T-cell (primary cell): Measurements from ENCODE around the gene RFX6. TPM values are rescaled to one million over a fixed set of nuclear protein-coding genes. Genes with fewer than 3 reads are reported as not detected.
A peak's percentile ranks its signal among the peaks of the same experiment; 100 is the strongest.

ENCODE experiments used
- ATAC-seq, 4 experiments: fragments of 200-7000 bp in 3 of 4; fragments of 150-1000 bp in 1 of 4; cut with Tn5 transposase; replicated peaks in 1 of 4; 1 replicate in 3 of 4; 2 replicates in 1 of 4; pipeline ENCODE4 v1.10.0; 2021; ENCODE audit warnings: moderate library complexity in 3 of 4, mild to moderate bottlenecking in 2 of 4, moderate number of reproducible peaks in 1 of 4
- CTCF ChIA-PET, 2 donors: fragments of 300-600 bp; sonication (Branson Sonifier 250); formaldehyde crosslinking; loops; one replicate each; lab custom pipeline; 2022; ENCODE audit warnings: antibody characterized with exemption in 2 of 2; lab: Charles Lee
- POLR2A ChIA-PET, 2 donors: fragments of 300-600 bp; sonication (Branson Sonifier 250); formaldehyde crosslinking; loops; one replicate each; lab custom pipeline; 2022; ENCODE audit warnings: antibody characterized with exemption in 2 of 2; lab: Charles Lee
- DNase-seq, 35 experiments: peaks; one replicate each; pipeline versions ENCODE4 v3.0.0 to v3.0.0-alpha.2; 2013 to 2023
- H3K27ac ChIP-seq: one replicate; pipeline ENCODE4 v1.5.1; 2013; ENCODE audit warnings: low read length
- H3K27me3 ChIP-seq, 2 experiments: replicated peaks in 1 of 2; 1 replicate in 1 of 2; 2 replicates in 1 of 2; pipeline versions ENCODE4 v1.6.1 to v1.7.0; 2013; ENCODE audit warnings: low read length in 1 of 2, mixed read lengths in 1 of 2; ENCODE audit not compliant: control insufficient read depth in 2 of 2, insufficient read depth in 2 of 2; ENCODE audit errors: extremely low read depth in 1 of 2
- H3K36me3 ChIP-seq, 2 donors: 1 replicate in 1 of 2; 2 replicates in 1 of 2; pipeline versions ENCODE4 v1.6.1 to v1.7.0; 2013; ENCODE audit warnings: low read length in 1 of 2; ENCODE audit not compliant: control insufficient read depth in 2 of 2, insufficient read depth in 1 of 2; ENCODE audit errors: extremely low read depth in 1 of 2
- H3K4me1 ChIP-seq, 2 experiments: 1 replicate in 1 of 2; 2 replicates in 1 of 2; pipeline versions ENCODE4 v1.6.1 to v1.7.0; 2013; ENCODE audit warnings: low read length in 2 of 2, mixed read lengths in 1 of 2; ENCODE audit not compliant: insufficient read depth in 2 of 2, control insufficient read depth in 1 of 2; ENCODE audit errors: extremely low read depth in 1 of 2
- H3K4me3 ChIP-seq, 2 donors: 1 replicate in 1 of 2; 2 replicates in 1 of 2; pipeline versions ENCODE4 v1.5.1 to v1.7.0; 2013; ENCODE audit warnings: mild to moderate bottlenecking in 2 of 2, low read length in 1 of 2, moderate library complexity in 1 of 2; ENCODE audit not compliant: control insufficient read depth in 1 of 2; ENCODE audit errors: extremely low read depth in 1 of 2
- H3K9me3 ChIP-seq: 2 replicates; pipeline ENCODE4 v1.7.0; 2013
- H3K27ac Mint-ChIP-seq, 2 donors: one replicate each; pipeline ENCODE4 v1.8.0; 2020 to 2021; ENCODE audit warnings: mild to moderate bottlenecking in 2 of 2, mixed read lengths in 2 of 2
- H3K27me3 Mint-ChIP-seq, 2 donors: one replicate each; pipeline ENCODE4 v1.8.0; 2021 to 2022; ENCODE audit warnings: mixed read lengths in 2 of 2
- H3K36me3 Mint-ChIP-seq: one replicate; pipeline ENCODE4 v1.8.0; 2021; ENCODE audit warnings: mixed read lengths
- H3K4me1 Mint-ChIP-seq, 3 donors: one replicate each; pipeline ENCODE4 v1.8.0; 2020 to 2022; ENCODE audit warnings: mixed read lengths in 3 of 3, mild to moderate bottlenecking in 1 of 3
- H3K4me3 Mint-ChIP-seq, 3 donors: one replicate each; pipeline ENCODE4 v1.8.0; 2020 to 2022; ENCODE audit warnings: mild to moderate bottlenecking in 3 of 3, mixed read lengths in 3 of 3, moderate library complexity in 3 of 3
- H3K9me3 Mint-ChIP-seq, 3 donors: one replicate each; pipeline ENCODE4 v1.8.0; 2020 to 2022; ENCODE audit warnings: mixed read lengths in 3 of 3
- WGBS: methylation state at CpG from one replicate; pipeline ENCODE4 v1.1.5; 2013; ENCODE audit warnings: missing lambda C conversion rate; ENCODE audit not compliant: insufficient coverage; 5-methylcytosine and 5-hydroxymethylcytosine counted together
- total RNA-seq, 35 experiments: library from RNA in 6 of 35; stranded (reverse) in 6 of 35; fragments of 120-200 nt in 1 of 35; gene quantifications; one replicate each; pipeline versions ENCODE4 v1.2.1 to v1.2.4 and lab custom pipeline; 2013 to 2026

The RFX6 gene
- total RNA-seq, 5 donors from 2014 or later (not counting 1 experiment from before 2014, with no cell fraction given), result not detected

DNA sequence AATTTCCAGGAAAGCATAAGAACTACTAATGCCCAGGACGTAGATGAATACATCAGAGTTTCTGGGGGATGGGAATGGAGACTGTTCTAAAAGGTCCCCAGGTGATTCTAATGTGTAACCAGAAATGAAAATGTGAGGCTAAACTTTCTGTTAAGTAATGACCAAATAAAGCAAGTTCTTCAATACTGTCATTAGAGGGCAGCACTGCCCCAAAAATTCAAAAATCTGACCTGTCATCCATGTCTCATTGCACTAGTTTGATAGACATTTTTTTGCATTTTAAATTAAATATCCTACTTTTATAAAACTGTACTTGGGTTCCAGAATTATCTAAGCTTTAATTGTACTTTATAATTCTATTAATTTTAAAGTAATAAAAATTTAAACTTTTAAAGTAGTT, 94.9 kb downstream of the RFX6 start:
- no peak overlapping the region for H3K27ac Mint-ChIP-seq
- DNase-seq, result peak in 1 of 35 experiments; percentile 23
- H3K9me3 Mint-ChIP-seq, result no peaks in the 10 kb centered on the region
- H3K36me3 Mint-ChIP-seq, result no peaks in the 10 kb centered on the region
- ChIA-PET CTCF (interaction anchor here in 1 of 2 donors (1.3 kb wide), 1 partner anchor 632 kb away, joined by 3 read pairs; no protein-coding TSS in a partner anchor), POLR2A (no interaction called here)
- WGBS, result no CpG with 5 or more reads among the region's 1 CpG
- no peak for ATAC-seq
- Histone ChIP-seq H3K9me3 (no peaks in the 10 kb centered on the region), H3K27me3 (no peaks in the 10 kb centered on the region), H3K4me1 (no peaks in the 10 kb centered on the region), H3K27ac (no peak overlapping the region), H3K36me3 (no peaks in the 10 kb centered on the region), H3K4me3 (no peak overlapping the region)
- peaks cover 0 to 6% of the 10 kb centered on the region in 2 donors for H3K27me3 Mint-ChIP-seq
- no peak overlapping the region for H3K4me3 Mint-ChIP-seq
- no peaks in the 10 kb centered on the region for H3K4me1 Mint-ChIP-seq

- no peak overlapping the region for H3K4me3 ChIP-seq
- POLR2A ChIA-PET, result no interaction called here
- no peaks in the 10 kb centered on the region for H3K27me3 ChIP-seq
- no peak overlapping the region for H3K27ac ChIP-seq
- DNase-seq (no peak), ATAC-seq (no peak)
- WGBS, result 77% methylated on average over 5 of the region's 5 CpGs
- CTCF ChIA-PET, result no interaction called here
- Mint-ChIP-seq H3K27me3 (peaks cover 0 to 3% of the 10 kb centered on the region in 2 donors), H3K9me3 (no peaks in the 10 kb centered on the region), H3K4me3 (no peak overlapping the region), H3K36me3 (no peaks in the 10 kb centered on the region), H3K27ac (no peak overlapping the region), H3K4me1 (no peaks in the 10 kb centered on the region)
- no peaks in the 10 kb centered on the region for H3K9me3 ChIP-seq
- H3K4me1 ChIP-seq, result no peaks in the 10 kb centered on the region
- no peaks in the 10 kb centered on the region for H3K36me3 ChIP-seq
Observed at GRCh38 chr6:116973976-116974375, 96.9 kb downstream of the RFX6 start.

DNA sequence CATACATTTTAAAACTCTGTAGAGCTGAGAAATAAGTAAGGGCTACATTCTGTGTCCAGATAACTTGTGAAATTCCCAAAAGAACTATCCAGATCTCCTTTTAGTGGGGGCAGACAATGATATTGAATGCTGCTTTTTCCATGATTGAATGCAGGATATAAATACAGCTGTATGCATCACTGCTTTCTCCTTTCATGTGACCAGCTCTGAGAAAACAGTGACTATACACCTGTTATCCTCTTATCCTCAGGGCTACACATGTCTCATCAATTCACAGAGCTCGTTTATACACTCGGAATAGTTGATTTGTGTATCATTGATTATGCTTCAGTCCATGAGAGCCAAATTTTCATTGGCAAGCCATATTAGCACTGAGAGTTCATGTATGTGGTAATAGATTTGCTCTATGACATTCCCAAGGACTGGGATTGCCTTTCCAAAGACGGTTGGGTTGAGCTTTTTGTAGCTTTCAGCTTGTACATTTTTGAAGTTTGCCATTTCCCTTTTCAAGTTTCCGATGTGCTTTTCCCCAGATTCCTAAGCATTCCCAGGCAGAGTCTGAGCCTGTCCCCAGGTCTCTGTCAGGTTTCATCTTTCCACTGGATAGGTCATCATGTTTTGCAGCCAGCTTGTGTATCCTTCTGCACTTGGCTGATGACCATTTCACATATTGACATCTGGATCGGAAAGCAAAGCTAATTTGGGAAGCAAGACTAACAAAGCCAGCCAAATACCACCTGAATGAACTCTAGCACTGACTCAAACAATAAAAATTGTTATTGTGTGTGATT, 97.7 kb downstream of the RFX6 start:
- H3K4me3 ChIP-seq, result no peak overlapping the region
- ChIA-PET CTCF (no interaction called here), POLR2A (interaction anchor here in 1 of 2 donors (0.5 to 0.6 kb wide), 2 partner anchors 8 to 915 kb away, joined by 4 to 13 read pairs; no protein-coding TSS in a partner anchor)
- H3K27me3 Mint-ChIP-seq, result no peaks in the 10 kb centered on the region
- H3K36me3 Mint-ChIP-seq, result no peaks in the 10 kb centered on the region
- H3K27ac Mint-ChIP-seq, result no peak overlapping the region
- 60% methylated on average over 2 of the region's 5 CpGs for WGBS
- no peaks in the 10 kb centered on the region for H3K9me3 ChIP-seq
- no peak overlapping the region for H3K4me3 Mint-ChIP-seq
- ATAC-seq (no peak), DNase-seq (no peak)
- no peaks in the 10 kb centered on the region for H3K36me3 ChIP-seq
- H3K9me3 Mint-ChIP-seq, result no peaks in the 10 kb centered on the region
- no peak overlapping the region for H3K27ac ChIP-seq
- no peaks in the 10 kb centered on the region for H3K27me3 ChIP-seq
- H3K4me1 Mint-ChIP-seq, result no peaks in the 10 kb centered on the region
- H3K4me1 ChIP-seq, result no peaks in the 10 kb centered on the region

DNA sequence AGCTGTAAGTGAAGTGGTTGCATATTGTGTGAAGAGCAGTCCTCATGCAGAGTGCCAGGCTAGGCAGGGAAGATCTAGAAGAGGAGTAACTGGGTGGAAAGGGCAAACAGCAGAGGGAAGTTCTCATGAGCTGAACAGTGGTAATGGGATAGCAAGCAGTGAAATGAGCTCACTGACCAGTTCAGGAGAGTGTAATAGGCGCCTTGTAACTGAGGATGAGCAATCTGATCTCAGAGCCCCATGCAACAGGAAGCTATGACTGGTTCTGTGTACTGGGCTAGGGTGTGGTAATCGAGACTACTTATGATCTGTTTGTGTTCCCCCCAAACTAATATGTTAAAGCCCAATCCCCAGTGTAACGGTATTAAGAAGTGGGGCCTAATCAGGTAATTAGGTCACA, 98.6 kb downstream of the RFX6 start:
- POLR2A ChIA-PET, result interaction anchor here in 1 of 2 donors (0.5 kb wide), 1 partner anchor 914 kb away, joined by 13 read pairs; no protein-coding TSS in a partner anchor
- CTCF ChIA-PET, result no interaction called here

DNA sequence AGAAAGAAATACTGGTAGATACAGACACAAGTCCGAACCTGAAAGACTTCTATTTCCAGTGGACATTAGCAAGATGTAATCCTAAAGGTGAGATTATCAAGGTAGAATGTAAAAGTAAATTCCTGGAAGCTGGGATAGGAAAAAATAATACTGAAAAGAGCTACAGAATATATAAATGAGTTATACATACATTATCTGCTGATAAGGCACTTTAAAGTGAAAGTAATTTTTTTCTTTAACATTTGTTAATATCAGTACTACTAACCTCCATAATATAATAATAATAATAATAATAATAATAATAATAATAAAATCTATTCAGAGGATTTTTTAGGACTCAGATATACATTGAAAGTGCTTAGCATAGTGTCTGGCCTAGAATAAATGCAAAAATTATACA, 102.5 kb downstream of the RFX6 start:
- no peaks in the 10 kb centered on the region for H3K4me1 Mint-ChIP-seq
- CTCF ChIA-PET, result interaction anchor here in 1 of 2 donors (0.6 kb wide), 1 partner anchor 12 kb away, joined by 3 read pairs; no protein-coding TSS in a partner anchor
- Histone ChIP-seq H3K36me3 (no peaks in the 10 kb centered on the region), H3K27me3 (no peaks in the 10 kb centered on the region), H3K27ac (no peak overlapping the region), H3K4me3 (no peak overlapping the region), H3K4me1 (no peaks in the 10 kb centered on the region), H3K9me3 (no peaks in the 10 kb centered on the region)
- H3K4me3 Mint-ChIP-seq, result no peak overlapping the region
- H3K36me3 Mint-ChIP-seq, result no peaks in the 10 kb centered on the region
- no peak overlapping the region for H3K27ac Mint-ChIP-seq
- DNase-seq (no peak), ATAC-seq (no peak)
- H3K27me3 Mint-ChIP-seq, result no peaks in the 10 kb centered on the region
- POLR2A ChIA-PET, result no interaction called here
- no CpG with 5 or more reads among the region's 1 CpG for WGBS
- peaks cover 0 to 9% (median 9%) of the 10 kb centered on the region in 3 donors for H3K9me3 Mint-ChIP-seq

More for the DNA sequence above, 98.6 kb downstream of the RFX6 start:
- H3K27me3 ChIP-seq, result no peaks in the 10 kb centered on the region
- H3K36me3 ChIP-seq, result no peaks in the 10 kb centered on the region
- H3K27me3 Mint-ChIP-seq, result no peaks in the 10 kb centered on the region
- ATAC-seq (no peak), DNase-seq (no peak)
- H3K4me3 ChIP-seq, result no peak overlapping the region
- H3K36me3 Mint-ChIP-seq, result no peaks in the 10 kb centered on the region
- no peak overlapping the region for H3K4me3 Mint-ChIP-seq
- WGBS, result 80% methylated on average over 1 of the region's 3 CpGs
- no peaks in the 10 kb centered on the region for H3K4me1 ChIP-seq
- H3K9me3 ChIP-seq, result no peaks in the 10 kb centered on the region
- H3K4me1 Mint-ChIP-seq, result no peaks in the 10 kb centered on the region
- no peak overlapping the region for H3K27ac Mint-ChIP-seq
- H3K9me3 Mint-ChIP-seq, result no peaks in the 10 kb centered on the region
- no peak overlapping the region for H3K27ac ChIP-seq
